Fibroblast of pulmonary artery (primary cell): ENCODE results near the gene ZNF691.

ENCODE experiments used
- DNase-seq: peaks from one replicate; pipeline ENCODE4 v3.0.0-alpha.2; 2010; ENCODE audit warnings: low read depth
- H3K4me3 ChIP-seq: replicated peaks from 2 replicates; pipeline ENCODE4 v1.5.1; 2011; ENCODE audit warnings: low read depth, mild to moderate bottlenecking, control low read depth, low read length, moderate library complexity
- CTCF ChIP-seq: IDR thresholded peaks from 2 replicates; pipeline ENCODE4 v1.5.1; 2011; ENCODE audit warnings: mild to moderate bottlenecking, control low read depth, low read length, inconsistent platforms; ENCODE audit errors: missing control alignments

The ZNF691 gene

DNA sequence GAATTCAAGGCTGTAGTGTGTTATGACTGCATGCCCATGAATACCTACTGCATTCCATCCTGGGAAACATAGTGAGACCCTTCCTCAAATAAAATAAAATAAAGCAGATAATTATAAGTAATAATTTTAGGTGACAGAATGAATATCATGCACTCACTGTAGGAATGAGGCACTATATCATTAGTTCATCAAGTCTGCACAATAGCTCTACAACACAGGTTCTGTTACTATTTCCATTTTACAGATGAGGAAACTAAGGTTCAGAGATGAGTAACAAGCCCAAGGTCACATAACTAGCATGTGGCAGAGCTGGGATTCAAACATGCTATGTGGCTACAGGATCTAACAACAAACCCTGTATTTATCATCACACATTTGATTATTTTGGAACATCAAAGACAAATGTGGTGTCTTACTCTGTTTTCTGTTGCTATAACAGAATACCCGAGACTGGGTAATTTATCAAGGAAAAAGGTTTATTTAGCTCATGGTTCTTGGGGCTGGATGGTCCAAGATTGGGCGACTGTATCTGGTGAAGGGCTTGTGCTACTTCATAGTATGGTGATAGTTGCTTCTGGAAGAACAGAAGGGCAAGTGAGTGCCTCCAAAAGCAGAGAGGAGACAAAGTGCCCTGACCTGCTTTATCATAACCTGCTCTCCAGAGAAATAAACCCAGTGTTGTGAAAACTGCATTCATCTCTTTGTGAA is 4.8 kb upstream of the ZNF691 start:
- no peak for TF ChIP-seq CTCF
- H3K4me3 ChIP-seq = no peak overlapping the region
- no peak for DNase-seq

DNA sequence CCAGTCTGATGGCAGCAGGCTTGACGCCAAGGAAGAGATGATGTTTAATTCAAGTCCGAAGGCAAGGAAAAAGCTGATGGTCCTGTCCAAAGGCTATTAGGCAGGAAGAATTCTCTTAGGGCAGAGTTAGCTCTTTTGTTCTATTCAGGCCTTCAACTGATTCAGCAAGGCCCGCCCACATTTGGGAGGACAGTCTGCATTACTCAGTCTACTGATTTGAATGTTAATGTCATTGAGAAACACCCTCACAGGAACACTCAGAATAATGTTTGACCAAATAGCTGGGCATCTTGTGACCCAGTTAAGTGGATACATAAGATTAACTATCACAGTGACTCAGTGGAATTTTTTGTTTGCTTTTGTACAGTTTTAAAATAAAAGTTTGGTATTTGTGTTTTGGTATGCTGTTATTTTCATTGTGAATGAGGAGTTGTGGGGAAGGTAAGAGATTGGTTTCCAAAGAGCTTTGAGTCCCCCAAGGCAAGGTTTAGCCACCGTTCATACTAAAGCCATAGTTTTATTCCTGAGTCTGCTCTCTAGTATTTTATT is 1.7 kb upstream of the ZNF691 start:
- TF ChIP-seq CTCF = no peak
- H3K4me3 ChIP-seq = no peak overlapping the region
- DNase-seq = peak; percentile 14

DNA sequence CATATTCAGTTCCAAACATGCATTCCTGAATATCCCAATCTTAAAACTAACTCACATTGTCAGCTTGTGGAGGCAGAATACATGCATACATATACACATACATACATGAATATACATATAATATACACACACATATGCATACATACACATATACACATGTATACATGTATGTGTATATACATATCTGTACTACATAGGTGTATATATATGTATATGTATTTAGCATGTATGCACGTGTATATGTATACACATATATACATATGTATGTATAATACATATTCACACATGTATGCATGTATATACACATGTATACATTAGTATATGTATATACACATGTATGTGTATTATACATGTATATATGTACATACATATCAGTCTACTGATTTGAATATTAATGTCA is 1.2 kb upstream of the ZNF691 start:
- H3K4me3 ChIP-seq = no peak overlapping the region
- DNase-seq = no peak
- TF ChIP-seq CTCF = no peak

DNA sequence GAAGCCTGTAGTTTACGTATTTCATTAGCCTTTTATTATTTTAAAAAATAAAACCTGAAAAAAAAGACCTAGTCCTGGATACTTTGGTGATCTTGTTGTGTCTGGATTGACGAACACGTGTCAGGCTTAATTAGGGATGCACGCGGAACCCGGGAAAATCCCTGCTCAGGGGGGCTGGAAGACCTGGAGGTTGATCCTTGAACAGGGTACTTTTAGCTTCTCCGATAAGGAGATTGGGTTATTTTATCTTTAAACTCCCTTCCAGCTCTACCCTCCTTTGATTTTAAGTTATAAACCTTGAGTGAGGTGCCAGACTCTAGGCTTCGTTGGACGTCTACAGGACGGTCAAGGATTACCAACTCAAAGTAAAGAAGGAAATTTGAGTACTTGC is 552 bp upstream of the ZNF691 start:
- no peak for TF ChIP-seq CTCF
- H3K4me3 ChIP-seq = peak overlapping the region; percentile 94
- no peak for DNase-seq

DNA sequence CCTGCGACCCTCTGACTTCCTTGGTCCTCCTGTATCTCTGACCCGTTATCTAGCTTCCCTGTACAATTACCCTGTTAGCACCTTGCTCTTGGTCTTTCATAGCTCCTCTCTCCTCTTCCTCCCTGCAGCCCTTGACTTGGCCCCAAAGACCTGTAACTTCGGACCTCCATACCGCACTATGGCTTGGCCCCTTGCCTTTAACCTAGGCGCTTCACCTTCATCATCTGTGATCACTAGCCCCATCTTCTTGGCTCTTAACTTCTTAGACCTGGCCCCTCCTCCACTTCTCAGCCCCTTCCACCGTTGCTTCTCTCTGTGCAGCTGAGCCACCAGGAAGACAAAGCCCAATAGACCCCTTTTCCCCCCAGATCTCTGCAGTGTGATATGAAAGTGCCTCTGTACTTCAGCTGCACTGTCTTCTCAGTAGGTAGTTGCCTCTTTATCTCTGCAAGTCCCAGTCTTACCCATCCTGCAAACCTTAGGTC is 740 bp downstream of the ZNF691 start:
- DNase-seq = no peak
- TF ChIP-seq CTCF = no peak
- peak overlapping the region; percentile 94 for H3K4me3 ChIP-seq

- no peak for TF ChIP-seq CTCF
- no peak for DNase-seq
- peak overlapping the region; percentile 94 for H3K4me3 ChIP-seq
Observed at GRCh38 chr1:42847721-42848460, 1.5 kb downstream of the ZNF691 start.
